ENCODE data around the gene OTOR.

Gene OTOR

GRCh38 chr20:16748308-16748900, at the start of gene OTOR:
OTOR (plus strand) TSS chr20:16748358; CDS start chr20:16748402, 44 bp downstream.
- no peak for DNase-seq

GRCh38 chr20:16699293-16699692, 48.9 kb upstream of the OTOR start:
- DNase-seq: no peak

- no peak for DNase-seq
Observed at GRCh38 chr20:16701296-16701695, 46.9 kb upstream of the OTOR start.

GRCh38 chr20:16703570-16703969, 44.6 kb upstream of the OTOR start:
- no peak for DNase-seq

- DNase-seq: no peak
Observed at GRCh38 chr20:16707674-16708073, 40.5 kb upstream of the OTOR start.

- DNase-seq: no peak
Observed at GRCh38 chr20:16708602-16709001, 39.6 kb upstream of the OTOR start.

- DNase-seq: no peak
Observed at GRCh38 chr20:16709017-16709416, 39.1 kb upstream of the OTOR start.

GRCh38 chr20:16710781-16711180, 37.4 kb upstream of the OTOR start:
- no peak for DNase-seq

GRCh38 chr20:16711661-16712258, 36.4 kb upstream of the OTOR start:
- no peak for DNase-seq

GRCh38 chr20:16712511-16712947, 35.6 kb upstream of the OTOR start:
- DNase-seq: no peak

GRCh38 chr20:16713066-16713465, 35.1 kb upstream of the OTOR start:
- DNase-seq: no peak

GRCh38 chr20:16714242-16714641, 33.9 kb upstream of the OTOR start:
- DNase-seq: no peak

- DNase-seq: peak; percentile 15
Observed at GRCh38 chr20:16714751-16715150, 33.4 kb upstream of the OTOR start.

- DNase-seq: no peak
Observed at GRCh38 chr20:16719421-16719820, 28.7 kb upstream of the OTOR start.

GRCh38 chr20:16729080-16729479, 19.1 kb upstream of the OTOR start:
- DNase-seq: no peak

GRCh38 chr20:16729565-16730460, 18.3 kb upstream of the OTOR start, which contains the start of gene SNRPB2:
SNRPB2 (plus strand) TSS chr20:16730026; CDS start chr20:16731703, 1,677 bp downstream.
- DNase-seq: peak; percentile 88

- DNase-seq: no peak
Observed at GRCh38 chr20:16732506-16733152, 15.5 kb upstream of the OTOR start.

- no peak for DNase-seq
Observed at GRCh38 chr20:16740365-16741072, 7.6 kb upstream of the OTOR start.

GRCh38 chr20:16744178-16744807, 3.9 kb upstream of the OTOR start:
- DNase-seq: no peak

GRCh38 chr20:16745204-16745603, 3.0 kb upstream of the OTOR start:
- DNase-seq: no peak

- no peak for DNase-seq
Observed at GRCh38 chr20:16747291-16747811, 807 bp upstream of the OTOR start.

- no peak for DNase-seq
Observed at GRCh38 chr20:16749573-16749972, 1.4 kb downstream of the OTOR start.
